GM21619 (cell line): ENCODE results near the gene TRMT112.

Experiments
- ATAC-seq: cut with Tn5 transposase; IDR thresholded peaks from one replicate; pipeline ENCODE4 v1.9.1; 2021; ENCODE audit not compliant: unreplicated experiment

Gene TRMT112

DNA sequence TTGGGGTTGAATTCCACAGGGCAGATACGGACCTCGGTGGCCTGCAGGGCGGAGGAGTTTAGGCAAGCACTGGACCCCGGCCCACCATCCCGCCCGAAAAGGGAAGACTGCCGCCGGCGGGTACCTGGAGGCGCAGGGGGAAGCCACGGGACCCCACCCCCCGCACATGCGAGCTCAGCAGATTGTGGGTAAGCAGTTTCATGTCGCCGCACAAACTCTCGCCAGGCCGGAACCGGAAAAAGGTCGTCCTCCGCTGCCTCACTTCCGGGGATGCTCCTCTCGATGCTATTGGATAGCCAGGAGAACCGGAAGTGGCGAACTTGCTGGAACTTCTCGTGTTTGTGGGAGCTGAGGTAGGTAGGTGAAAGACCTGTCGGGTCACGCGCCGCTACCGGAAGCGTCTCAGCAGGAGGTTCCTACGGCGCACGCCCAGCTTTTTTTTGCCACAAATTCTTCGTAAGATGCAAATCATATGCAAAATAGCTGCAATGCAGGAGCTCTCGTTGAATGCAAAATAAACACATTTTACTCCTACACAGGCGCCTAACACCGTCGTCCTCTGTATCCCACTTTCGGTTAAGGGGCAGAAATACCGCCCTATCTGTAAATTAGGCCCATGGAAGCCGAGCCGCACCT lies at the start of gene TRMT112:
Gene TRMT112 (minus strand): TSS at position 235 of the 636 bp plus-strand sequence. CDS start 33 bp downstream, at position 202.
- peak; percentile 53 for ATAC-seq

DNA sequence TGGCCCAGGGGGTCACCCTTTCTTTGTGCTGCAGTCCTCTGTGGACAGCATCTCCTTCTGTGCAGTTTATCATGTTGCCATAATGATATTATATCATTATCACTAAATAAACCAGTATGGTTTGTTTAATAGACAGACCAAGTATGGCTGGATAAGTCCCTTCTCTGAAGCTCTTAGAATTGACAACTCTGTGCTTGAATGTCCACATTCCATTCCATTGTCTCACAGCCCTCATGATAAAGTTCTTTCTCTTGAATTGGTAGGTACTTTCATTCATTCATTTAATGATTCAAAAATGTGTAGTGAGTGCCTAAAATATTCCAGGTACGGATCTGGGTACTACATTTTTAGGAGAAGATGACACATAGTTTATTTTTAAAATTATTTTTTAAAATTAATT lies 49.4 kb upstream of the TRMT112 start:
- no peak for ATAC-seq

DNA sequence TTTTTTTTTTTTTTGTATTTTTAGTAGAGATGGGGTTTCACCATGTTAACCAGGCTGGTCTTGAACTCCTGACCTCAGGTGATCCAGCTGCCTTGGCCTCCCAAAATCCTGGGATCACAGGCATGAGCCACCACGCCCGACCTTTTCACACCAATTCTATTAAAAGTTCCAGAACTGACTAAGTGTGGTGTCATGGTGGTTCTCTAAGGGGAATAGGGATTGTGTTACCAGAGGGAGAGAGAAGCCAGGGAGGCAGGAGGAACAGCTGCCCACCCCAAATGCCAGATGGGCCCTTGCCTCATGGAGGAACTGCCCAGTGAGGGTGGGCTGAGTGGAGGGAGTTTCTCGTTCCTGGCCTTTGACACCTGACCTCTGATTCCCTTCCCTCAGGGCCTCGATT lies 47.6 kb upstream of the TRMT112 start:
- no peak for ATAC-seq

DNA sequence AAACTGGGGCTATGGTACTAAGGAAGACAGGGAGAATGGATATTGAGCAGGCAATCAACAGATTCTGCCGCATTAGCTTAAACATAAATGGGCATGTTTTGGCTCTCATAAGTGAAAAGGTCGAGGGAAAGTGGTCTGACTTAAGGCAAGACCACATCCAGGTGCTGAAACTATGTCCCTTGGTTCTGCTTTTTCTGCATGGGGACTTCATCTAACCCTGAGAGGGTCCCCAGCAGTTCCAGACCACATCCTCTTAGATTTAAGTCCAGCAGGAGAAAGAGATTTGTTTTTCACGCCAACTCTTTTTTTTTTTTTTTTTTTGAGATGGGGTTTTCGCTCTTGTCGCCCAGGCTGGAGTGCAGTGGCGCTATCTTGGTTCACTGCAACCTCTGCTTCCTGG lies 47.1 kb upstream of the TRMT112 start:
- no peak for ATAC-seq

DNA sequence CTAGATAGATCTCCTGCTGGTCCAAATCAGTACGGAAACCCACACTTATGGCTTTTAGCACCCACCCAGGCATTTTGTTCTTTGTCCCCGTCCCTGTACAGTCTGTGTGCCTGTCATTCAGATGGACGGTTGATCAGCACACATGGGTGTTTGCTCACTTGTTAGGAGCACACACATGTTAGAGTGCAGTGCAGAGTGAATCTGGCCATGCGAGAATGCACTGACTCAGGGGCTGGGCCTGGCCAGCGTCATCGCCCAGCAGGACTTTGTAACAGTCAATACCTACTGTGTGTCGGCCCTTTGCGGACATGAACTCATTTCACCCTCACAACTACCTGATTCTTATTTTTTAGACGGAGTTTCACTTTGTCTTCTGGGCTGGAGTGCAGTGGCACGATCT lies 45.0 kb upstream of the TRMT112 start:
- ATAC-seq = no peak

DNA sequence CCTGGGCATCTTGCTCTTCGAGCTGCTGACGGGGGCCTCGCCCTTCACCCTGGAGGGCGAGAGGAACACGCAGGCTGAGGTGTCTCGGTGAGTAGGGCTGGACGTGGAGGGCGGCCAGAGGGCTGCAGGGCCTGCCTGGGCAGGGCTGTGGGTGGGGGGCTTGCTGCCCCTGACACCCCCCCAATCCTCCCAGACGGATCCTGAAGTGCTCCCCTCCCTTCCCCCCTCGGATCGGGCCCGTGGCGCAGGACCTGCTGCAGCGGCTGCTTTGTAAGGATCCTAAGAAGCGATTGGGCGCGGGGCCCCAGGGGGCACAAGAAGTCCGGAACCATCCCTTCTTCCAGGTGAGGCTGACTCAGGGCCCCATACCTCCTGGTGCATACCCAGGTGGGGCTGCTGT lies 44.3 kb upstream of the TRMT112 start:
- no peak for ATAC-seq

DNA sequence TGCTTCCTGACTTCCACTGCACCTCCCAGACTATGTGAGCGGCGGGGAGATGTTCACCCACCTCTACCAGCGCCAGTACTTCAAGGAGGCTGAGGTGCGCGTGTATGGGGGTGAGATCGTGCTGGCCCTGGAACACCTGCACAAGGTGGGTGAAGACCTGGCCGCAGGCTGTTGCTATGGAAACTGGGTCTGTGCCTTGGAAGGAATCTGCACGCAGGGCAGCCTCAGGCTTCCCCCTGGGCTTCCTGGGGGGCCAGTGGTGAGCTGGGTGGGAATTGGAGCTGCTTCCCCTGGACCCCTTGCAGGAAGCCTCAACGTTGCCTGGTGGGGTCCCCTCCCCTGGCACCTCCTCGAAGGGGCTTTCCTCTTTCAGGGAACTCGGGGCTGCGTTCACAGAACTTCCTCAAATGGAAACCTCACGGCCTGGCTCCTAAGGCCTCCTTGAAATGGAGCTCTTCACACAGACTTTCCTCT lies 43.1 kb upstream of the TRMT112 start:
- ATAC-seq = no peak

DNA sequence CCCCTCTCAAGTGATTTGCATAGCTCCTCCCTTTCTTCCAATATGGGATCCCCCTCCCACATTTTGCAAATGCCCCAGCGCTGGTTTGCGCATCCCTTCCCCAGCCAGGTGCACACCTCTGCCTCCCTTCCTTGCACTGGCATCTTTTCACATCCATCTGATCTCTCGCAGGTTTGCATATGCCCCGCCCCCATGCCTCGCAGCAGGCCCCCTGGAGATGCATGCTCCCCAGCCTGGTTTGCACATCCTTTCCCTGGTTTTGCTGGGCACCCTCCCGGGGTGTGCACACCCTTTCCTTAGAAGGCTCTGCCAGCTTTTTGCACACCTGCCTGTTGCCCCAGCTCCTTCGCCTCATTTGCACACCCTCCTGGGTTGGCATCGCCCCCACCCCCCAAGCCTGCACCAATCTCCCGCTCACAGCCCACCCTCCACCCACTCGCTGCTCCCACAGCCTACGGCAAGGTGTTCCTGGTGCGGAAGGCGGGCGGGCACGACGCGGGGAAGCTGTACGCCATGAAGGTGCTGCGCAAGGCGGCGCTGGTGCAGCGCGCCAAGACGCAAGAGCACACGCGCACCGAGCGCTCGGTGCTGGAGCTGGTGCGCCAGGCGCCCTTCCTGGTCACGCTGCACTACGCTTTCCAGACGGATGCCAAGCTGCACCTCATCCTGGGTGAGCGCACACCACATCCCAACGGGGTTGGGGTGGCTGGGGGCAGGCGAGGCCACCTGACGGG lies 42.5 kb upstream of the TRMT112 start:
- ATAC-seq = no peak

DNA sequence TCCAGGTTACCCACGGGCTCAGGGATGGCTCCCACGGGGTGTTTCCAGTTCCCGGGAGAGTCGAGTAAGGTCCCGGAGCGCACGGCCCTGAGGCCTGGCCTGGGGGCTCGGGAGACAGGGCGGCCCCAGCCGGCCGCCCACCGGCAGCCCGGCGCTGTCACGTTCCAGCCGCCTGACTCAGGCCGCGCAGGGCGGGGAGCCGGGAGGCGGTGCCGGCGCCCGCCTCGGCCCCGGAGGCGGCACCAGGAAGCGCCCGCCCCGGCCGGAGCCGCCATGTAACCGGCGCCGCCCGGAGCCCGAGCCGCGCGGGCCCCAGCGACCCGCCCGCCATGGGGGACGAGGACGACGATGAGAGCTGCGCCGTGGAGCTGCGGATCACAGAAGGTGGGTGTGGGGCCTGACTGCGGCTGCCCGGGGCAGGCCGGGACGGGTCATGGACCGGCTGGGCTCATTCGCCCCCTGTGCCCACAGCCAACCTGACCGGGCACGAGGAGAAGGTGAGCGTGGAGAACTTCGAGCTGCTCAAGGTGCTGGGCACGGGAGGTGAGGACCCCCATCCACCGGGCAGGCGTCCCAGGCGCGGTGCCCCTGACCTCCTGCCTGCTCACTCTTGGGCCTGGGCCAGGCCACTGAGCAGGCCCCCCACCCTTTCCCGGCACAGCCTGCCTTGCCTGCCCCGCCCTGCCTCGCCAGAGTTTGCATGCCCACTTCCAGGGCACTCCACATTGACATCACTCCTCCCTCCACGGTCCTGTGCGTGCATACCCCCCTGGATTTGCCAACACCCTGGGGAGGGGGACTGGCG lies 41.8 kb upstream of the TRMT112 start, which contains the start of gene RPS6KA4:
Gene RPS6KA4 (plus strand): TSS at position 256 of the 805 bp plus-strand sequence. CDS start 74 bp downstream, at position 330.
- no peak for ATAC-seq

DNA sequence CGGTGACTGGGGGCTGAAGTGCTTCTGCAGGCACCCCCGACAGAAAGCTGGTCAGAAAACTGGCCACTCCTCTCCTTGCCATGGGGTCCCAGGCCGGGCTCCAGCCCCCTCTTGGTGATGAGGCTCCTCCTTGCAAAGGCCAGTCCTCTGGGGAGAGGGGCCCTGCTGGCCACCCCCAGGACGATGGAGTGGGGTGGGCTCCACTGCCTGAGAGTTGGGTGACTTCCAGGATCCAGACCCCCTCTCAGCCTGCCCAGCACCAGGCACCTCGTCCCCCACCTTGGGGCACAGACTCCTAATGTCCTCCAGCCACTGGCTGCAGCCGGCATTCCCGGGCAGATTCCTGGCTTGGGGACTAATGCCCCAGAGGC lies 41.2 kb upstream of the TRMT112 start:
- no peak for ATAC-seq

DNA sequence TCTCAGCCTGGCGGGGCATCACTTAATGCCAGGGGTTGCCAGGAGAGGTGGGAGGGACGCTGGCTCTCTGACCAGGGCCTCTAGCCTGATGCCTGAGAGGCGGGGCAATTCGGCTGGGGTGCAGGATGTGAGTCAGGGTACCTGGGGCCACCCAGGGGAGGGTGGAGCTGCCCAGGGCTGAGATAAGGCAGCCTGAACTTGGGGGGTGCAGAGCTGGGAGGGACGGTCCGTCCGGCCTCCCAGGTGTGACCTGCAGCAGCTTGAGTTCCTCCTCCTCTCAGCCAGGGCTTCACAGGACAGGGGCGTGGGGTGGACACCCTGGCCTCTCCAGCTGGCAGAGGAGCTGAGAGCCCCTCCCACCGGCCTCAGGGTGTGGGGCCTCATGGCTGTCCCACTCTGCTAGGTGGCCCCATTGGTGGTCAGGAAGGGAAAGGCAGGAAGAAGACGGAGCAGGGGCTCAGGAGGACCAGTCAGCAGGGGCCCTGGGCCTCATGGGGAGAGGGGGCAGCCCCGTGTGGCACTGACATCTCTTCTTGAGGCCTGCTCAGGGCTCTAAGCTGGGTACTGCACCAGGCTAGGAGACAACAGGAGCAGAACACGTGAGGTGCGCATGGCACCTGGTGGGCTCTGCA lies 40.7 kb upstream of the TRMT112 start:
- no peak for ATAC-seq

DNA sequence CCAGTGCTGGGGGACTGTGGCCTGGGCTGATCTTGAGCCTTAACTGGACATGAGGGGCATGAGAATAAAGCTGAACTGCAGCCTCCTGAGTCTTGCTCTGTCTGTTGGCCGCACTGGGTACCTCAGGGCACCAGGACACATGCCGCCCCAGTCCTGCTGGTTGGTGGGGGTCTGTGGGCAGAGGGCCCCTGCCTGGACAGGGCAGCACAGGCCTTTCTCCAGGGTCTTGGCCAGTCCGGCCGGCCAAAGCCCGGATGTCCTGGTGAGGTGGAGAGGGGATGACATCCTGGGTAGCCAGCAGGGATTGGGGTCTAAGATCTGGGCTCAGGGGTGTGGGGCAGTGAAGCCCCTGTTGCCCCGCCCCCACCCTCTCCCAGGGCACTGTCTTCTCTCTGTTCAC lies 40.1 kb upstream of the TRMT112 start:
- ATAC-seq = no peak

DNA sequence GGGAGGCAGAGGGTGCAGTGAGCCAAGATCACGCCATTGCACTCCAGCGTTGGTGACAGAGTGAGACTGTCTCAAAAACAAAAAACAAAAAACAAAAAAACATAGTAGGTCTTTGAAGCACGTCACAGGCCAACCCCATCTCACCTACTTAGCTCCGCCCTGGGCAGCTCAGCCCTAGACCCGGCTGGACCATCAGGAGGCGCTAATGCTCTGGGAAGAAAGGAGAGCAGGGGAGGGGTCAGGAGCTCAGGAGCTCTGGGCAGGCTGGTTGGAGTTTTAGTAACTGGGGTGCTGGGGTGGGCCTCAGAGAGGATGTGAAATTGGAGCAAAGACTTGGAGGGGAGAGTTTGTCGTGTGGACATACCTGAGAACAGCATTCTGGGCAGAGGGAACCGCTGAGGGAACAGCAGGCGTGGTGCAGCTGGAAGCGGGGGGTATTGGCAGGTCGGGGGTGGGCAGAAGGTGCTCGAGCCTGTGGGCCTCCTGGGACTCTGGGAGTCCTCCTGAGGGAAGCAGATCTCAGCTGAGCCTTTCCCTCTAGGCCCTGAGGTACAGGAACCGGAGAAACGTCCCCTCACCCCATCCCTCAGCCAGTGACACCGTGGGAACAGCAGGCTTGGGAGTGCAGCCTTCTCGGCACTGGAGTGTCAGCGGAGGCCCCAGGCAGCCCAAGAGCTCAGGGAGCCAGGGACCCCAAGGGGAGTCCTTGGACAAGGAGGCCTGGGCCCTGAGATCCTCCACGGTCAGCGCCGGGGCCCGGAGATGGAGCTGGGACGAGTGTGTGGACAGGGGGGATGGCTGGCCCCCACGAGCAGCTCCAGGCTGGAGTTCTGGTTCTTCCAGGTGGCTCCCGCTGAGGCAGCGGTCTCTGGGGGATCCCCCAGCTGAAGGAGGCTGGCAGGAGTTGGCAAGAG lies 39.4 kb upstream of the TRMT112 start:
- ATAC-seq = no peak

DNA sequence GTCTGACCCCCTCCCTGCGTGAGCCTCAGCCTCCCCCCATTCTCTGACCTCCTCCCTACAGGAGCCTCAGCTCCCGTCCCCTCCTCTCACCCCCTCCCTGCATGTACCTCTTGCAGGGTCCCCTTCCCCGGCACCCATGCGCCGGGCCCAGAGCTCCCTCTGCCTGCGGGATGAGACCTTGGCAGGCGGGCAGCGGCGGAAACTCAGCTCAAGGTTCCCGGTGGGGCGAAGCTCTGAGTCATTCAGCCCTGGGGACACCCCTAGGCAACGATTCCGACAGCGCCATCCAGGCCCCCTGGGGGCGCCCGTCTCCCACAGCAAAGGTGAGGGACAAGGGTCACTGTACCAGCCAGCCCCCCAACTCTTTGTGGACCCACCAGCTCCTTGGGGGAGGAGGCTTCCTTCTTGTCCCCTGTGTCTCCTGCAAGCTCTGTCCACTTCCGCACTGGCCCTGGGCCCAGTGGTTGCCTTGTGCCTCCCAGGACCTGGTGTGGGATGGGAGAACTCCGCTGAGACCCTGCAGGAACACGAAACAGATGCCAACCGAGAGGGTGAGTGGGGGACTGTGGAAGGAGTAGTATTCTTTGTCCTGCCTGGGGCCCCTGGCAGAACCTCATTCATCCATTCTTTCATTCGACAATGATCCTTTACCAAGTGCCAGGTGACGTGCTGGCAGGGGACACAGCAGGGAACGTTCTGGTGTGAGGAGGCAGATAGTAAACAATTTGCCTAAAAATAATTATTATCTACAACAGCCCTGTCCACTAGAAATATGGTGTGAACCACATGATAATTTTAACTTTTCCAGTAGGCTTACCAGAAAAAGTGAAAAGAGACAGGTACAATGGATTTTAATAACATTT lies 38.0 kb upstream of the TRMT112 start:
- ATAC-seq = no peak

DNA sequence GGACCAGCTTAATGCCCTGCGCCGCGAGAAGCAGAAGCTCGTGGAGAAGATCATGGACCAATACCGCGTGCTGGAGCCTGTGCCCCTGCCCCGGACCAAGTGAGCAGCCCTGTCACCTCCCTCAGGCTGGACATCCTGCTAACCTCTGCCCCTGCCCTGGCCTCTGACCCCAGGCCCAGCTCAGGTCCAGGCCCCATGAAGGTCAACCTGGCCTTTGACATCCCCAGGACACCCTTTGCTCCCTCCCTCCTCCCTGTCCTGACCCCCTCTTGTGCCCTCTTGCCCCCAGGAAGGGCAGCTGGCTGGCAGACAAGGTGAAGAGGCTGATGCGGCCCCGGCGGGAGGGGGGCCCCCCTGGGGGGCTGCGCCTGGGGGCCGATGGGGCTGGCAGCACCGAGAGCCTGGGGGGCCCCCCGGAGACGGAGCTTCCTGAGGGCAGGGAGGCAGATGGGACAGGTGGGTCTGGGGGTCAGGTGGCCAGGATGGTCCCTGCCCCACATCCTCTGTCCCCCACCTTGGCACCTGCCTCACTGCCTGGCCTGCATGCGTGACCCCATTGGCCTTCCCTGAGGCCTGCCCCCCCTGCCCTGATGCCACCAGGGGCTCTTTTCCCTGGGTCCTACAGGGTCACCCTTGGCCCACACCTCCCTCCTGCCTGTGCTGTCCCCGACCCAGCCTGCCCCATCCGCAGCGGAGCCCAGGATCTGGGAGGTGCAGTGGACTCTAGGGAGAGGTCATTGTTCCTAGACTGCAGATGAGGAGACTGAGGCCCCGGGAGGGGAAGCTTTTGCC lies 36.6 kb upstream of the TRMT112 start:
- no peak for ATAC-seq

DNA sequence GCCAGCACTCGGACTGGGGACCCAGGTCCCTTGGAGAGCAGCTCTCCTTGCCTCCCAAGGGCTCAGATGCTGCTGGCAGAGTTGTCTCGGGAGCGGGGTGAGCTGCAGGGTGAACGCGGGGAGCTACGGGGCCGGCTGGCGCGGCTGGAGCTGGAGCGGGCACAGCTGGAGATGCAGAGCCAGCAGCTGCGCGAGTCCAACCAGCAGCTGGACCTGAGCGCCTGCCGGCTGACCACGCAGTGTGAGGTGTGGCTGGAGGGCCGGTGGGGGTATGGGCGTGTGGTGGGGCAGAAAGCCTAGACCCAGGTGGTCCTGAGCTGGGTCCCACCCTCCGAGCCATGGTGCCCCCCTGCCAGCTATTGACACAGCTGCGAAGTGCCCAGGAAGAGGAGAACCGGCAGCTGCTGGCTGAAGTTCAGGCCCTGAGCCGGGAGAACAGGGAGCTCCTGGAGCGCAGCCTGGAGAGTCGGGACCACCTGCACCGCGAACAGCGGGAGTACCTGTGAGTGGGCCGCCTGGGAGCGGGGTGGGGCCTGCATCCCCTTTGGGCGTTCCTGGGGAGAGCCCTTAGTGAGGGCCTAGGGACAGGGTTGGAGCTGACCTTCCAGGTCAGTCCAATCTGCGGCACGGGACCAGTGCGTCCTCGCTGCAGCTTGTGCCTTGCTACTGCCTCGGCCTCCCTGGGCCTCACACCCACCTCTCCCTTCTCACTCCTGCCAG lies 35.8 kb upstream of the TRMT112 start:
- ATAC-seq = no peak

DNA sequence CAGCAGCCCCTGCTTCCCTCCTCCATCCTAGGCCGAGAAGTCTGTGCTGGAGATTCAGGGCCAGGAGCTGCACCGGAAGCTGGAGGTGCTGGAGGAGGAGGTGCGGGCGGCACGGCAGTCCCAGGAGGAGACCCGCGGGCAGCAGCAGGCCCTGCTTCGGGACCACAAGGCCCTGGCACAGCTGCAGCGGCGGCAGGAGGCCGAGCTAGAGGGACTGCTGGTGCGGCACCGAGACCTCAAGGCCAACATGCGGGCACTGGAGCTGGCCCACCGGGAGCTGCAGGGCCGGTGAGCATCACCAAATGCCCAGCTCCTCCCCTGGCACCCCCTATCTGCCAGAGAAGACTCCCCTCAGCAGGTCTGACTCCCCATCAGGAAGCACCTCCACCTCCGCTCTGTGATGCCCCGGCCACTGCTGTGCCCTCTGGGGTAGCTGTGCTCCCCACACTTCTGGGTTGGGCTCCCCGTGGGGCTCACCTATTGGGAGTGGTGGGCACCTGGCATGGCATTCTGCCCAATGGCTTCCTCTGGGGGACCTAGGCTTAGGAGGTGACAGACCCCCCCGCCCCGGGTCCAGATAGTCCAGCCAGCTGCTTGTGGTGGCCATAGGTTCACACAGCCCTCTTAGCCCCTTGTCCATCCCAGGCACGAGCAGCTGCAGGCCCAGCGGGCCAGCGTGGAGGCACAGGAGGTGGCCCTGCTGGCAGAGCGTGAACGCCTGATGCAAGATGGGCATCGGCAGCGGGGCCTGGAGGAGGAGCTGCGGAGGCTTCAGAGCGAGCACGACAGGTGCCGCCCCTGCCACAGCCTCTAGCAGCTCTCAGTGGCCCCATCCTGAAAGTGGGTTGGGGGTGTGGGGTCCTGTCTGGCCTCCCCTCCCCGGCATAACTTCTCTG lies 35.0 kb upstream of the TRMT112 start:
- ATAC-seq = no peak
